HepG2 (cell line): ENCODE results near the gene RNGTT. TPM values are rescaled to one million over a fixed set of nuclear protein-coding genes. Genes with fewer than 3 reads are reported as not detected.

Experiments used
- JDP2 ChIP-seq: sonication (generic); formaldehyde crosslinking; IDR thresholded peaks from 2 replicates; pipeline ENCODE4 v1.8.1; 2022; ENCODE audit warnings: missing genetic modification reagents, borderline replicate concordance
- KAT7 ChIP-seq: IDR thresholded peaks from 2 replicates; pipeline ENCODE4 v1.6.1; 2018; ENCODE audit warnings: borderline replicate concordance, missing compliant biosample characterization
- KDM2A ChIP-seq: sonication (generic); formaldehyde crosslinking; IDR thresholded peaks from 2 replicates; pipeline ENCODE4 v1.4.0; 2020; ENCODE audit warnings: low read depth, missing genetic modification reagents, borderline replicate concordance
- KLF6 ChIP-seq: IDR thresholded peaks from 2 replicates; pipeline ENCODE4 v1.8.0; 2016; ENCODE audit warnings: missing biosample characterization, missing genetic modification reagents
- LRRFIP1 ChIP-seq: sonication (generic); formaldehyde crosslinking; conservative IDR thresholded peaks from 2 replicates; pipeline ENCODE4 v1.4.0; 2020; ENCODE audit warnings: missing genetic modification reagents
- MYNN ChIP-seq: sonication (generic); formaldehyde crosslinking; IDR thresholded peaks from 2 replicates; pipeline ENCODE4 v1.4.0; 2020; ENCODE audit warnings: mild to moderate bottlenecking, low read depth, missing genetic modification reagents
- NKX3-1 ChIP-seq: sonication (generic); formaldehyde crosslinking; IDR thresholded peaks from 2 replicates; pipeline ENCODE4 v1.5.0; 2020; ENCODE audit warnings: missing genetic modification reagents
- NR2C2 ChIP-seq: sonication (generic); formaldehyde crosslinking; IDR thresholded peaks from 2 replicates; pipeline ENCODE4 v1.4.0; 2020; ENCODE audit warnings: missing genetic modification reagents, mild to moderate bottlenecking, moderate library complexity, borderline replicate concordance
- PAX8 ChIP-seq: sonication (generic); formaldehyde crosslinking; IDR thresholded peaks from 2 replicates; pipeline ENCODE4 v1.8.0; 2022; ENCODE audit warnings: mild to moderate bottlenecking, missing genetic modification reagents, borderline replicate concordance
- PRDM15 ChIP-seq: sonication (generic); formaldehyde crosslinking; IDR thresholded peaks from 2 replicates; pipeline ENCODE4 v1.4.0; 2020; ENCODE audit warnings: missing genetic modification reagents
- RELA ChIP-seq: sonication (generic); formaldehyde crosslinking; IDR thresholded peaks from 2 replicates; pipeline ENCODE4 v1.4.0; 2020; ENCODE audit warnings: missing genetic modification reagents
- SKIL ChIP-seq: sonication (generic); formaldehyde crosslinking; IDR thresholded peaks from 2 replicates; pipeline ENCODE4 v1.8.0; 2022; ENCODE audit warnings: missing genetic modification reagents, mild to moderate bottlenecking, moderate library complexity, borderline replicate concordance
- SPEN ChIP-seq: sonication (generic); formaldehyde crosslinking; IDR thresholded peaks from 2 replicates; pipeline ENCODE4 v1.5.1; 2020; ENCODE audit warnings: low read depth, mild to moderate bottlenecking, missing genetic modification reagents
- TEAD3 ChIP-seq: optimal IDR thresholded peaks from 2 replicates; pipeline ENCODE3; 2016; ENCODE audit warnings: borderline replicate concordance
- TRIM24 ChIP-seq: sonication (generic); formaldehyde crosslinking; IDR thresholded peaks from 2 replicates; pipeline ENCODE4 v1.8.0; 2022; ENCODE audit warnings: mild to moderate bottlenecking, missing genetic modification reagents
- ZFP90 ChIP-seq: sonication (generic); formaldehyde crosslinking; IDR thresholded peaks from 2 replicates; pipeline ENCODE4 v1.8.0; 2022; ENCODE audit warnings: missing genetic modification reagents, mild to moderate bottlenecking, inconsistent platforms, borderline replicate concordance
- ZNF484 ChIP-seq: sonication (generic); formaldehyde crosslinking; IDR thresholded peaks from 2 replicates; pipeline ENCODE4 v1.5.1; 2020; ENCODE audit warnings: mild to moderate bottlenecking, low read depth, missing genetic modification reagents, borderline replicate concordance
- ZNF510 ChIP-seq: sonication (generic); formaldehyde crosslinking; IDR thresholded peaks from 2 replicates; pipeline ENCODE4 v1.4.0; 2020; ENCODE audit warnings: low read depth, mild to moderate bottlenecking, missing genetic modification reagents
- ZNF724P ChIP-seq: sonication (generic); formaldehyde crosslinking; IDR thresholded peaks from 2 replicates; pipeline ENCODE4 v1.8.0; 2022; ENCODE audit warnings: missing genetic modification reagents, borderline replicate concordance
- ZNF746 ChIP-seq: sonication (generic); formaldehyde crosslinking; IDR thresholded peaks from 2 replicates; pipeline ENCODE4 v1.8.0; 2022; ENCODE audit warnings: mild to moderate bottlenecking, missing genetic modification reagents
- ZSCAN21 ChIP-seq: sonication (generic); formaldehyde crosslinking; IDR thresholded peaks from 2 replicates; pipeline ENCODE4 v1.8.0; 2022; ENCODE audit warnings: mild to moderate bottlenecking, missing genetic modification reagents, moderate library complexity, borderline replicate concordance
- polyA plus RNA-seq, 8 experiments: library from polyadenylated mRNA; depleted of rRNA in 3 of 8; stranded (reverse) in 7 of 8; unstranded in 1 of 8; fragments of >200 nt; fragmentation: Illumina TruSeq in 4 of 8; extraction: Trizol in 4 of 8; gene quantifications; 2 replicates each; pipeline versions ENCODE4 v1.2.1 to v1.2.3, GENCODE V29; 2011 to 2016; ENCODE audit warnings: low read depth in 4 of 8, missing spikeins in 1 of 8, mixed read lengths in 1 of 8; ENCODE audit not compliant: insufficient read depth in 1 of 8
- total RNA-seq, 5 experiments: library from RNA; depleted of rRNA; stranded (reverse); fragments of >200 nt; fragmentation: Illumina TruSeq; extraction: Trizol; gene quantifications; 2 replicates each; pipeline ENCODE4 v1.2.3, GENCODE V29; 2016; ENCODE audit warnings: low read depth in 1 of 5

The RNGTT gene
- total and polyA plus RNA-seq, 2 of the 13 experiments (the other 11 are each of a cell fraction or from before 2014, with no cell fraction given) = 6.0 to 22.6 TPM

DNA sequence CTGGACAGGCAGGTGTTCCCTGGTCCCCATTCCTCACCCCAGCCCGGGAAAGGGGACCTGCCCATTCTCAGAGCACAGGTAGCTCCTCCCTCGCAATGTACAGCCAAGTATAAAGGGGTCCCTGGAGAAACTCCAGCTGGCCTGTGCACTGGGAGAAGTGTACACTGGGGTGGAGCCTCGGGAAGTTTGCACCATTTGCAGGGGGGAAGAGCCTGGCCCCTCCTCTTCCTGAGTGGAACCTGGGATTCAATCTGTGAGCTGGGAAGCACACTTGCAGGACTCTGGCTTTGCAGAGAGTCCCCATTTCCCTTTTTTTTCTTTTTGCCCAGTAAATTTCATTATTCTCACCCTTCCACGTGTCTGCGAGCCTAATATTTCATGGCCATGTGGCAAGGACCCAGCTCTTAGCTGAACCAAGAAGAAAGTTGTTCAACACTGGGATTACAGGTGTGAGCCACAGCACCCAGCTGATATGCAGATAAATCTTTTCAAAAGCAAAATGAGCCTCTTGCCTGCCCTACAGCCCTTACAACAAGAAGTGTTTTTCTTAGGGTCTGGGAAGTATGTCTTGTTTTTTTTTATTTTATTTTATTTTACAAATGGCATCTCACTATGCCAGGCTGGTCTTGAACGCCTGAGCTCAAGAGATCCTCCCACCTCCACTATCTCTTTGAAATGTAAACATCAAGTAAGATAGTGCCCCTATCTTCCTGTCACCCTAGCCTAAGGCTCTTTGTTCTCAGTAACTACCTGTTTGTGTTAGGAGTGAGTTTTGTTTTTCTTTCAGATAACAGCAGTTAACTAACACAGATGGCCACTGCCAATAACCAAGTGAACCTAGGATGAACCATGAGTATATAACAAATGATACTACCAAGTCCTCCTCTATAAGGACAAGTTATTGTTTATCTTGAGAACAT is 9.3 kb upstream of the RNGTT start (continued):
- TF ChIP-seq ZNF484 (CRISPR knock-in tag) (no peak), ZFP90 (CRISPR knock-in tag) (no peak), KLF6 (CRISPR knock-in tag) (no peak), PAX8 (CRISPR knock-in tag) (no peak), TRIM24 (CRISPR knock-in tag) (no peak), ZNF746 (no peak), ZNF510 (0 out of 2 replicates have a peak, but pooled peaks have one; percentile 31), NKX3-1 (CRISPR knock-in tag) (no peak), KDM2A (CRISPR knock-in tag) (no peak), TEAD3 (CRISPR knock-in tag) (peak; percentile 36), KAT7 (CRISPR knock-in tag) (no peak), LRRFIP1 (CRISPR knock-in tag) (no peak), ZNF724P (CRISPR knock-in tag) (no peak), MYNN (no peak), SKIL (CRISPR knock-in tag) (no peak), NR2C2 (CRISPR knock-in tag) (no peak), ZSCAN21 (CRISPR knock-in tag) (no peak), SPEN (CRISPR knock-in tag) (no peak), RELA (CRISPR knock-in tag) (no peak), JDP2 (CRISPR knock-in tag) (no peak), PRDM15 (CRISPR knock-in tag) (no peak)
